ENCODE data around the gene MROH2B.

- no peak for TF ChIP-seq CTCF (IDR thresholded peaks at IDR 0.05)
- no peak for TF ChIP-seq EZH2 (IDR thresholded peaks at IDR 0.05)
- no peak for TF ChIP-seq EZH2phosphoT487 (IDR thresholded peaks at IDR 0.05)
These were observed 58.8 kb downstream of the MROH2B start for GRCh38 chr5:41012318-41012717.

Data from neural progenitor cell (in vitro differentiated cells).